WI38 (cell line): ENCODE measurements around the gene FNDC5.

ENCODE experiments used
- H3K4me3 ChIP-seq: 2 replicates; pipeline ENCODE4 v1.5.1; 2011; ENCODE audit warnings: low read depth, mild to moderate bottlenecking, control low read depth, low read length
- CTCF ChIP-seq: IDR thresholded peaks from 2 replicates; pipeline ENCODE4 v1.5.1; 2012; ENCODE audit warnings: low read depth, mild to moderate bottlenecking, control low read depth, low read length

FNDC5 gene

GRCh38 chr1:32817815-32818786, 52.6 kb downstream of the FNDC5 start:
- TF ChIP-seq CTCF = no peak
- peak overlapping the region; percentile 85 for H3K4me3 ChIP-seq

- TF ChIP-seq CTCF = no peak
- H3K4me3 ChIP-seq = peak within 1 kb of the TSS; percentile 85
These were observed 53.4 kb downstream of the FNDC5 start, which contains the start of the genes S100PBP and YARS1 for GRCh38 chr1:32817159-32817814. Gene S100PBP, plus strand, starts transcription at chr1:32817653. Its CDS starts 8,447 bp downstream, at chr1:32826100. Gene YARS1, minus strand, starts transcription at chr1:32817358. Its CDS starts 114 bp downstream, at chr1:32817244.

GRCh38 chr1:32816676-32817158, 54.0 kb downstream of the FNDC5 start:
- TF ChIP-seq CTCF = no peak
- peak overlapping the region; percentile 85 for H3K4me3 ChIP-seq

GRCh38 chr1:32813941-32814739, 56.6 kb downstream of the FNDC5 start:
- H3K4me3 ChIP-seq = no peak overlapping the region

More at GRCh38 chr1:32813941-32814739, 56.6 kb downstream of the FNDC5 start:
- TF ChIP-seq CTCF = no peak
